NCI-H748 (cell line): Measurements from ENCODE around the gene TMEM120B.
"Not testable (repeated sequence)": the region's sequence is repeated elsewhere in the genome, so short reads cannot be mapped to it uniquely, and the experiment has no call there.

Experiments used
- DNase-seq: peaks from one replicate; lab custom pipeline; 2025; ENCODE audit not compliant: unreplicated experiment; lab: John Stamatoyannopoulos, UW

TMEM120B gene

GRCh38 chr12:121712461-121713256 is at the start of gene TMEM120B:
TMEM120B (plus strand) TSS chr12:121712752; CDS start chr12:121712896, 144 bp downstream.
- DNase-seq: peak; percentile 76

- DNase-seq: no peak
Observed at GRCh38 chr12:121663610-121663929, 49.0 kb upstream of the TMEM120B start.

GRCh38 chr12:121666829-121667228 is 45.7 kb upstream of the TMEM120B start:
- DNase-seq: not testable (repeated sequence)

GRCh38 chr12:121668750-121669520 is 43.6 kb upstream of the TMEM120B start:
- DNase-seq: peak; percentile 24

- DNase-seq: no peak
Observed at GRCh38 chr12:121669521-121669900, 43.0 kb upstream of the TMEM120B start, which contains the start of gene MORN3. MORN3 (minus strand) TSS chr12:121669654; CDS start chr12:121669483, 171 bp downstream.

GRCh38 chr12:121673013-121673511 is 39.5 kb upstream of the TMEM120B start:
- DNase-seq: no peak

- DNase-seq: peak; percentile 24
Observed at GRCh38 chr12:121676190-121676589, 36.4 kb upstream of the TMEM120B start.

- no peak for DNase-seq
Observed at GRCh38 chr12:121678305-121678704, 34.2 kb upstream of the TMEM120B start.

- no peak for DNase-seq
Observed at GRCh38 chr12:121678716-121679300, 33.7 kb upstream of the TMEM120B start.

GRCh38 chr12:121679661-121680197 is 32.8 kb upstream of the TMEM120B start:
- DNase-seq: not testable (repeated sequence)

- DNase-seq: no peak
Observed at GRCh38 chr12:121688966-121689365, 23.6 kb upstream of the TMEM120B start.

- DNase-seq: no peak
Observed at GRCh38 chr12:121689430-121689829, 23.1 kb upstream of the TMEM120B start.

- DNase-seq: not testable (repeated sequence)
Observed at GRCh38 chr12:121692744-121693143, 19.8 kb upstream of the TMEM120B start.

GRCh38 chr12:121693155-121693687 is 19.3 kb upstream of the TMEM120B start:
- DNase-seq: no peak

- peak; percentile 66 for DNase-seq
Observed at GRCh38 chr12:121697093-121697698, 15.4 kb upstream of the TMEM120B start.

- not testable (repeated sequence) for DNase-seq
Observed at GRCh38 chr12:121697861-121698260, 14.7 kb upstream of the TMEM120B start.

GRCh38 chr12:121701667-121702277 is 10.8 kb upstream of the TMEM120B start:
- DNase-seq: no peak

- no peak for DNase-seq
Observed at GRCh38 chr12:121702944-121703343, 9.6 kb upstream of the TMEM120B start.

- no peak for DNase-seq
Observed at GRCh38 chr12:121705514-121705913, 7.0 kb upstream of the TMEM120B start.
